ENCODE data around the gene C3orf62. TPM values are rescaled to one million over a fixed set of nuclear protein-coding genes. Genes with fewer than 3 reads are reported as not detected.

Gene C3orf62
- polyA plus RNA-seq, 6 donors from 2014 or later = 0.44 to 1.4 (median 0.91) TPM

GRCh38 chr3:49294343-49294742 lies 17.3 kb upstream of the C3orf62 start:
- no peaks in the 10 kb centered on the region for H3K27me3 Mint-ChIP-seq
- DNase-seq (no peak), ATAC-seq (ENCODE audit: low read depth in 2 of 2) (no peak)
- H3K9me3 Mint-ChIP-seq = no peaks in the 10 kb centered on the region
- H3K36me3 Mint-ChIP-seq = peaks cover 6 to 17% of the 10 kb centered on the region in 2 donors
- no peak overlapping the region for H3K27ac Mint-ChIP-seq
- H3K4me3 Mint-ChIP-seq = peak overlapping the region in 1 of 8 donors; percentile 37
- peaks cover 0 to 1% (median 0%) of the 10 kb centered on the region in 3 donors for H3K4me1 Mint-ChIP-seq

- no peak for DNase-seq
- no peak for ATAC-seq (ENCODE audit: low read depth in 2 of 2)
- Mint-ChIP-seq H3K36me3 (peaks cover 13 to 22% of the 10 kb centered on the region in 2 donors), H3K27ac (peak overlapping the region in 3 of 6 donors; percentile 18 to 76 (median 60)), H3K9me3 (no peaks in the 10 kb centered on the region), H3K4me3 (no peak overlapping the region), H3K4me1 (peaks cover 8 to 12% (median 11%) of the 10 kb centered on the region in 3 donors), H3K27me3 (no peaks in the 10 kb centered on the region)
Measured at GRCh38 chr3:49283997-49284396, 7.0 kb upstream of the C3orf62 start.

- DNase-seq = no peak
- Mint-ChIP-seq H3K27me3 (no peaks in the 10 kb centered on the region), H3K27ac (no peak overlapping the region), H3K4me1 (peaks cover 14 to 30% (median 15%) of the 10 kb centered on the region in 3 donors), H3K36me3 (peaks cover 0 to 3% of the 10 kb centered on the region in 2 donors), H3K9me3 (no peaks in the 10 kb centered on the region), H3K4me3 (no peak overlapping the region)
- ATAC-seq (ENCODE audit: low read depth in 2 of 2) = no peak
Measured at GRCh38 chr3:49279376-49279775, 2.3 kb upstream of the C3orf62 start.

GRCh38 chr3:49278548-49278947 lies 1.5 kb upstream of the C3orf62 start:
- ATAC-seq (ENCODE audit: low read depth in 2 of 2) = no peak
- Mint-ChIP-seq H3K36me3 (no peaks in the 10 kb centered on the region), H3K27me3 (no peaks in the 10 kb centered on the region), H3K9me3 (no peaks in the 10 kb centered on the region), H3K4me1 (peaks cover 10 to 23% (median 12%) of the 10 kb centered on the region in 3 donors), H3K27ac (peak overlapping the region in 4 of 6 donors; percentile 60 to 86 (median 67)), H3K4me3 (peak overlapping the region in 2 of 8 donors; percentile 72 to 85)
- no peak for DNase-seq

GRCh38 chr3:49277383-49277775 lies 347 bp upstream of the C3orf62 start:
- peak; percentile 9 to 11 for ATAC-seq (ENCODE audit: low read depth in 2 of 2)
- Mint-ChIP-seq H3K4me3 (peak overlapping the region; percentile 85 to 94 (median 92)), H3K36me3 (no peaks in the 10 kb centered on the region), H3K9me3 (no peaks in the 10 kb centered on the region), H3K27me3 (no peaks in the 10 kb centered on the region), H3K27ac (peak overlapping the region; percentile 86 to 95 (median 93)), H3K4me1 (peaks cover 10 to 23% (median 12%) of the 10 kb centered on the region in 3 donors)
- no peak for DNase-seq

GRCh38 chr3:49273825-49274532 lies 3.1 kb downstream of the C3orf62 start:
- Mint-ChIP-seq H3K4me3 (no peak overlapping the region), H3K27me3 (no peaks in the 10 kb centered on the region), H3K27ac (no peak overlapping the region), H3K4me1 (peaks cover 10 to 23% (median 12%) of the 10 kb centered on the region in 3 donors), H3K9me3 (no peaks in the 10 kb centered on the region), H3K36me3 (peaks cover 0 to 3% of the 10 kb centered on the region in 2 donors)
- DNase-seq (no peak), ATAC-seq (ENCODE audit: low read depth in 2 of 2) (no peak)

- H3K36me3 Mint-ChIP-seq = peaks cover 0 to 3% of the 10 kb centered on the region in 2 donors
- peak overlapping the region in 1 of 6 donors; percentile 39 for H3K27ac Mint-ChIP-seq
- H3K4me3 Mint-ChIP-seq = no peak overlapping the region
- ATAC-seq (ENCODE audit: low read depth in 2 of 2) (no peak), DNase-seq (no peak)
- H3K4me1 Mint-ChIP-seq = peaks cover 0 to 6% (median 0%) of the 10 kb centered on the region in 3 donors
- no peaks in the 10 kb centered on the region for H3K9me3 Mint-ChIP-seq
- H3K27me3 Mint-ChIP-seq = no peaks in the 10 kb centered on the region
Measured at GRCh38 chr3:49271047-49271446, 6.0 kb downstream of the C3orf62 start.

GRCh38 chr3:49270156-49270500 lies 6.9 kb downstream of the C3orf62 start:
- Mint-ChIP-seq H3K27ac (no peak overlapping the region), H3K36me3 (peaks cover 0 to 3% of the 10 kb centered on the region in 2 donors)

GRCh38 chr3:49269443-49270155 lies 7.4 kb downstream of the C3orf62 start:
- H3K4me3 Mint-ChIP-seq = no peak overlapping the region
- H3K9me3 Mint-ChIP-seq = no peaks in the 10 kb centered on the region
- H3K4me1 Mint-ChIP-seq = no peaks in the 10 kb centered on the region
- no peaks in the 10 kb centered on the region for H3K27me3 Mint-ChIP-seq
- peaks cover 0 to 3% of the 10 kb centered on the region in 2 donors for H3K36me3 Mint-ChIP-seq
- H3K27ac Mint-ChIP-seq = no peak overlapping the region
- DNase-seq (no peak), ATAC-seq (ENCODE audit: low read depth in 2 of 2) (no peak)

More at GRCh38 chr3:49270156-49270500, 6.9 kb downstream of the C3orf62 start:
- H3K4me1 Mint-ChIP-seq = no peaks in the 10 kb centered on the region
- DNase-seq (no peak), ATAC-seq (ENCODE audit: low read depth in 2 of 2) (no peak)
- no peak overlapping the region for H3K4me3 Mint-ChIP-seq
- no peaks in the 10 kb centered on the region for H3K27me3 Mint-ChIP-seq
- H3K9me3 Mint-ChIP-seq = no peaks in the 10 kb centered on the region

GRCh38 chr3:49266410-49267095 lies 10.5 kb downstream of the C3orf62 start:
- no peaks in the 10 kb centered on the region for H3K4me1 Mint-ChIP-seq
- no peak for DNase-seq
- H3K27ac Mint-ChIP-seq = peak overlapping the region in 2 of 6 donors; percentile 0 to 72
- H3K4me3 Mint-ChIP-seq = no peak overlapping the region
- ATAC-seq (ENCODE audit: low read depth in 2 of 2) = no peak
- H3K27me3 Mint-ChIP-seq = no peaks in the 10 kb centered on the region
- H3K36me3 Mint-ChIP-seq = peaks cover 0 to 3% of the 10 kb centered on the region in 2 donors
- no peaks in the 10 kb centered on the region for H3K9me3 Mint-ChIP-seq

GRCh38 chr3:49265661-49266386 lies 11.2 kb downstream of the C3orf62 start:
- DNase-seq = no peak
- Mint-ChIP-seq H3K4me3 (peak overlapping the region in 1 of 8 donors; percentile 25), H3K4me1 (no peaks in the 10 kb centered on the region), H3K36me3 (peaks cover 0 to 3% of the 10 kb centered on the region in 2 donors), H3K9me3 (no peaks in the 10 kb centered on the region), H3K27me3 (no peaks in the 10 kb centered on the region), H3K27ac (peak overlapping the region in 1 of 6 donors; percentile 12)
- no peak for ATAC-seq (ENCODE audit: low read depth in 2 of 2)

- Mint-ChIP-seq H3K36me3 (no peaks in the 10 kb centered on the region), H3K4me1 (no peaks in the 10 kb centered on the region), H3K4me3 (no peak overlapping the region), H3K27me3 (no peaks in the 10 kb centered on the region), H3K9me3 (no peaks in the 10 kb centered on the region), H3K27ac (no peak overlapping the region)
- no peak for ATAC-seq (ENCODE audit: low read depth in 2 of 2)
- DNase-seq = no peak
Measured at GRCh38 chr3:49263159-49263889, 13.7 kb downstream of the C3orf62 start.
